Measurements from ENCODE around the gene S1PR2. TPM values are rescaled to one million over a fixed set of nuclear protein-coding genes. Genes with fewer than 3 reads are reported as not detected.

Gene S1PR2
- total and polyA plus RNA-seq, 9 of the 15 experiments (the other 6 are each of a cell fraction or from before 2014, with no cell fraction given) = 1.5 to 3.9 (median 2.0) TPM

- TF ChIP-seq CEBPZ (IDR thresholded peaks at IDR 0.05; ENCODE audit: borderline replicate concordance, low read depth, low read length) (no peak), ZNF277 (CRISPR knock-in tag; IDR thresholded peaks at IDR 0.05; ENCODE audit: borderline replicate concordance) (peak; percentile 92; the same call in 1 of the 2 replicates), SP2 (IDR thresholded peaks at IDR 0.05; ENCODE audit: extremely low read depth, low read depth, low read length, poor library complexity, severe bottlenecking) (no peak), MCM7 (IDR thresholded peaks at IDR 0.05) (no peak), ZBTB11 (CRISPR knock-in tag; IDR thresholded peaks at IDR 0.05) (peak in 1 of 3 experiments; percentile 55; a peak in 1 of 6 replicates), ZSCAN32 (CRISPR knock-in tag; IDR thresholded peaks at IDR 0.05) (no peak), MAZ (CRISPR knock-in tag; conservative IDR thresholded peaks at IDR 0.05 in 1 of 2, IDR thresholded peaks at IDR 0.05 in 1 of 2) (no peak), ZZZ3 (IDR thresholded peaks at IDR 0.05) (no peak), GABPB2 (CRISPR knock-in tag; conservative IDR thresholded peaks at IDR 0.05) (0 out of 2 replicates have a peak, but pooled peaks have one; percentile 25), NFIX (CRISPR knock-in tag; IDR thresholded peaks at IDR 0.05; ENCODE audit: low read depth) (peak; percentile 67), POLR2B (IDR thresholded peaks at IDR 0.05; ENCODE audit: low read depth, partially characterized antibody) (no peak), RNF219 (CRISPR knock-in tag; IDR thresholded peaks at IDR 0.05) (no peak), CEBPG (CRISPR knock-in tag; IDR thresholded peaks at IDR 0.05) (no peak), CEBPG (tag; conservative IDR thresholded peaks at IDR 0.05 in 1 of 2, IDR thresholded peaks at IDR 0.05 in 1 of 2) (no peak), SMAD1 (IDR thresholded peaks at IDR 0.05; ENCODE audit: low read depth, low read length, partially characterized antibody) (no peak)
Observed at GRCh38 chr19:10182847-10183246, 48.3 kb downstream of the S1PR2 start (continued).

Data from K562 (cell line).